ENCODE measurements around the gene COL13A1.
A peak's percentile ranks its signal among the peaks of the same experiment; 100 is the strongest.

Gene COL13A1

DNA sequence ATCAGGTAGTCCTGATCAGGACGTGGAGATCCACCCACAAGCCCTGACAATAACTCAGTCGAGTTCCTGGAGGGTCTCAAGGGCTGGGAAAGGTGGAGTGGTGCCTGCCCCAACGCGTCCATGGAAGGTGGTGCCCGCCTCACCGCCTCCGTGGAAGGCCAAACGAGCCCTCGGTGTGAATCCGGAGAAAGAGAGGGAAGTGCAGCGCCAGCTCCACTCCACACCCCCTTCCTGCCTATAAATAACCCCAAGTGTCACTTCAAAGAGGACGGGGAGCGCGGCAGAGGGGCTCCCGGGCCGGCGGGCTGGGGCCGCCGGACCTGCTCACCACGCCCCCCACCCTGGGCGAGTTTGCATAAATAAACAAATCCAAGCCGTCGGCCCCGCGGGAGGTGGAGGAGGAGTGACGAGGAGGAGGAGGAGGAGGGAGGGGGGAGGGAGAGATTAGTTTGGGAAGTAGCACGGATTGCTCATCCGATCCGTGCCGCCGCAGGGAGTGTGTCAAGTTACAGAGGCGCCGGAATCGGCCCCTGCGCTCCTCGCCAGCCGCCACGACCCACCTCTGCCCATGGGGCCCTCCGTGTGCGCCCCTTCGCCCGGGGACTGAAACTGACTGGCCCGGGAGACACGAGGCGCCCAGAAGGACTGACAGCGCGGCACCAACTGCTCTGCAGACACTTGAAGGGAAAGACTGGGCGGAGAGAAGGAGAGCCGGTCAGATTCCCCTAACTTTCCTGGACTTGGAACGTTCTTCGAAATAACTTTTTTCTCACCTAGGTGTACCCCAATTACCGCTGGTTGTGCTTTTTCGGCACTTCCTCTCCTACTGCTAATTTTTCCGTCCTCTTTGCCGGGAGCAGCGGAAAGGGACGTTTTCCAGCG, at the start of gene COL13A1:
COL13A1 (plus strand) TSS at position 473 of the 882 bp plus-strand sequence. CDS start 518 bp downstream, outside the sequence.
- peak; percentile 53 for DNase-seq (ENCODE audit: low read depth, low spot score)

DNA sequence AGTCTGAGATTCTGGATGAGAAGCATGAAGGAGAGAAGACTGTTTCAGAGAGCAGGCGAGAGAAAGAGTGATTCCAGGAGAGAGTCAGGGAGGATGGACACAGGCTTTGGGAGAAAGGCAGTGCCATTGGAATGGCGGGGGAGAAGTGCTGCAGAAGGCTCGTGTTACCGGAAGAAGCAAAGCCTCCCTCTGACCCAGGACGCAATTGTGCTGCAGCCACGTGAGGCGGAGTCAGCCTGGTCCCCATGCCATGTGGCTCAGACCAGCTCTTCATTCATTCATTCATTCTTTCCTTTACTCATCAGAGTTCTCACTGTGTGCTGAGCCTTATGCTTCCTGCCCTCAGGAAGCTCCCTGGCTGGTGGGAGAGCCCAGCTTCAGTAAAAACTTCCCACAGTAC, 49.2 kb upstream of the COL13A1 start:
- no peak for DNase-seq (ENCODE audit: low read depth, low spot score)

DNA sequence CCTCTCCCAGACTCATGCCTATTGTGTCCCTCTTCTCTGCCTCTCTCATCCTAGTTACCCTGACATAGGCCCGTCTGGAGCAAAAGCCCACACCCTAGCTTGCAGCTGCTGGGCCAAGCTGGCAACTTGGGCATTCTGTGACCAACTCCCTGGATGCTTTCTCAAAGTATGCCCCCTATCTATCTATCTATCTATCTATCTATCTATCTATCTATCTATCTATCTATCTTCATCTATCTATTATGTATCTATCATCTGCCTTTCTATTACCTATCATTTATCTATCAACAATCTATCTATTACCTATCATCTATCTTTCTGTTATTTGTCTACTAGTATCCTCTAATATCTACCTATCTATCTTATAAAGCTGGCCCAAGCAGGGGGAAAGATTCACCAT, 45.4 kb upstream of the COL13A1 start:
- no peak for DNase-seq (ENCODE audit: low read depth, low spot score)

DNA sequence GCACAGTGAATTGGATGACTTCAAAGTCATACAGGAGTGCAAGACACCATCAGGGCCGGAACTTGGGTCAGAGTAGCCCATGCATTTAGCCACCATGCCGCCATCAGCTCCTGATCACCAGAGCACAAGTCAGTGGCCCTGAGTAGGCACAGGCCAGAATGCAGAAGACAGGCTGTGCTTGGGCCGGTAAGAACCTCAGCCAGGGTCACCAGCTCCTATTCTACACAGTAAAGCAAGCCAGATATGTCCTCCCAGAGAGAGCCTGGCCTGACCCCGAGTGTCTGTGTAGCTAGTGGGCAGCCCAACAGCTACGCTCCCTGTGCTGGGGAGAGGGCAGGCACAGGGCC, 44.5 kb upstream of the COL13A1 start:
- DNase-seq (ENCODE audit: low read depth, low spot score) = no peak

DNA sequence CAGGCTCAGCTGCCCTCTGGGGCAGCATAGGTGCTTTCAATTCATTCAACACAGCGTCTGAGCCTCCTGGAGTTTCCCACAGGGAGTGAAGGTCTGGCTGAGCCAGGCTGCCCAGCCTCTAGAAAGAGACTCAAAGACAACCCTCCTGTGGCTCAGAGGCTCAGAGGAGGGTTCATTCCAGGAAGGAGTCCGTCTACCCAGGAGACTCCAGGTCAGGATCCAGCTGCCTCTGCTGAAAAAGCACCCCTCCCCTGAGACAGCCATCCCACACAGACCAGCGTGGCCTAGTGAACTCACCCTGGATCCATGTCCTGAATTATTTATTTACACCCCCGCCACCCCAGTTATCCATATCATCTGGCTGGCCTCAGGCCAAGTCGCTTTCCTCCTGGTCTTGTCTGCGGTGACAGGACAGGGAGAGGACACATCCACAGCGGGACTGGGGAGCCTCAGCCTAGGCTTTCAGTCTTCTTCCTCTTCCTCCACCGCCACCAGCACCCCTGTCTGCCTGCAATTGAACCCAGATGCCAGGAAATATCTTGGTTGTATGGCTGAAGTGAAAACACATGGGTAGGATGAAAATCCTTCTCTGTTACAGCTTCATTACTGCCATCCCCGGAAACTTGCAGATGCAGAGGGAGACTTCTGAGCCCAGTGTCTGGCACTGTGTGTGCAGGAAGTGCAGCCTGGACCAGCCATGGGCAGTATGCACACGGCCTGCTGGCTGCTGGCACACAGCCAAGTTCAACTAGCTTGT, 44.0 kb upstream of the COL13A1 start:
- peak; percentile 67 for DNase-seq (ENCODE audit: low read depth, low spot score)

DNA sequence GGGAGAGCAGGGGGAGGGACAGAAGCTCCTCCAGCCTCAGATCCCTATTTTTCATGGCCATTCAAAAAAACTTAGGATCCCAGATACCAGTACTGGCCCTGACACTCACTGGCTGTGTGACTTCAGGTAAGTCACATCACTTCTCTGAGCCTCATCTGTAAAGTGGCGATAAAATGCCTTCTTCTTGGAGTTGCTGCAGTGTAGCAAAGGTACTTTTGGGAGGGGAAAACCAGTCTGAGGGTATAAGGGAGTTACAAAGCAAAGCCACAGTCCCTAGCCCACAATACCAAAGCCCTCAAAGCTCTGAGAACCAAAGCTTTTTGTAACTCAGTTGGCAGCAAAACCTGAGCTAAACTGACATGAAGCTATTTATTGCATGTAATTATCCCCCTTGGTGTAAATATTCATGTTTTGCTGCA, 43.4 kb upstream of the COL13A1 start:
- no peak for DNase-seq (ENCODE audit: low read depth, low spot score)

DNA sequence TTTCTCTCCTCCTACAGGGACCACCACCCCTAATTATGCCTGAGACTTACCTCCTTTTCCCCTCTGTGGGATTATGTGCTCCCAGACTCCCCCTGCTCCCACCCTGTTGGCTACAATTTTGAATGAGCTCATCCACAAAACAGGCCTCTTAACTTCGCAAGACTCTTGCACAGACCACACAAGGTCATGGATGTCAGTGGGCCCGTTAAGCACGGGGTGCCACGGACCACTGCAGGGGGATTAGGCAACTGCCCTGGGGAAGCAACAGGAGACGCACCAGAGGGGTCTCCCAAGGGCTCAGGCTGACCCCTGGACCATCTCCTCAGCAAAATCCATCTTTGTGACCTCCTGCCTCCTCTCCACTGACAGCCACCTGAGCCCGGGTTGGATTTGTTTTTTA, 42.1 kb upstream of the COL13A1 start:
- DNase-seq (ENCODE audit: low read depth, low spot score) = no peak

DNA sequence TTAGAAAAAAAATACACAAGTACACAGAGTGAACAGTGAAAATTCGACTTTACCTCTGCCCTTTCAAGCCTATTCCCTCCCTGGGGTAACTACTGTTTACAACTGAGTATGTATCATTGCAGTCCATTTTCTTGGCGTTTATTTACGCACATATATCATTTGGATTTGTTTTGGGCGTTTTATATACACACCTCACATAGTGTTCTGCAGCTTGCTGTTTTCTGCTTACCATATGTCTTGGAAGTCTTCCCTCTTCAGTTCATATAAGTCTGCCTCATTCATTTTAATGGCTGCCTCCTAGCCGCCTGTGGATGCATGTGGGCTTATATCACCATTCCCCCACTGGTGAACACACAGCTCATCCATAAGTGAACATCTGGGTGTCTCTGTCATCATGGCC, 41.6 kb upstream of the COL13A1 start:
- DNase-seq (ENCODE audit: low read depth, low spot score) = no peak

DNA sequence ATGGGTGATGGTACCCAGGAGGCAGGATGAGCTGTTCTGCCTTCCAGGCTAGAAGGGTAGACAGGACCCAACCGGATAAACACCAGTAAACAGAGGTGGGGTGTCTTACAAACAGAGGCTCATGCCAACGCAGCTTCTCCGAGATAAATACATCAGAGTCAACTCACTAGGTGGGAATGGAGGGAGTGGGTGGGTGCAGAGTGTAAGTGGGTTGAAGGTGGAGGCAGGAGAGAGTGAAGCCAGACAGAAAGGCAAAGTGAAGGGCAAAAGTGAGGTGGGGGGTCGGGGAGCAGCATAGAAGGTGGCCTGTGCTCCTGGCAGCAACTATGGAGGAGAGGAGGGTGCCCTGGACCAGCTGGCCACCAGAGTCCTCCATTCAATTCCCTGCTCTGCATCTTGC, 40.4 kb upstream of the COL13A1 start:
- DNase-seq (ENCODE audit: low read depth, low spot score) = no peak

DNA sequence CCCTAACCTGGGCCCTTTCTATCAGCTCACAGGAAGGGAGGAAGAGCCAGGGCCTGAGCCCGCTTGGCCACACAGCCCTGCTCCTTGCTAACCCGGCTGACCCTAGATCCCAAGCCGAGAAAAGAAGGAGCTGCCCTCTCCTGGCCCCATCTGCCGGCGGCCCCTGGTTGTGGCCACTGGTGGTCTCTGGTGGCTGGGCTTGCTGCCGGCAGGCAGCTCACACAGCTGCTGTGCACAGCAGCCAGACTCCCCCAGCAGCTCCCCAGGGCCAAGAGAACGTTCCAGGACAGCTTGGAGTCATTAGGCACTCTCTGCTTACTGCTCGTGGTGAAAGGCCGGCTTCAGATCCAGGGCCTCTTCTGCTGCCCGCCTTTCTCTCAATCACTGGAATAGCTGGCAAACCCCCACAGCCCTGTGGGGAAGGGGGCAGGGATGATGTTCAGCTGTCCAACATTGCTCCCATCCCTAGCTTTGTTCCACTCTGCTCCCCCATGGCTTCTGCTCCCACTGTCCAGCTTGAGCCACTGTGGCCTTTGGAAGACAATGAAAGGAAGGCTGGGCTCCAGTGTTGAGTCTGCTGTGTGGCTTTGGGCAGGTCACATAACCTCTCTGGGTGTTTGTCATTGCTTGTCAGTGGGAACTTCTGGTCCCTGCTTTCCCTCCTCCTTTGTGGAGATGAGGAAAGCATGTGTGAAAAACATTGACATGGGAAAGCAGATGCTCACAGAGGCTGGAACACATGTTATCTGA, 35.4 kb upstream of the COL13A1 start:
- no peak for DNase-seq (ENCODE audit: low read depth, low spot score)

DNA sequence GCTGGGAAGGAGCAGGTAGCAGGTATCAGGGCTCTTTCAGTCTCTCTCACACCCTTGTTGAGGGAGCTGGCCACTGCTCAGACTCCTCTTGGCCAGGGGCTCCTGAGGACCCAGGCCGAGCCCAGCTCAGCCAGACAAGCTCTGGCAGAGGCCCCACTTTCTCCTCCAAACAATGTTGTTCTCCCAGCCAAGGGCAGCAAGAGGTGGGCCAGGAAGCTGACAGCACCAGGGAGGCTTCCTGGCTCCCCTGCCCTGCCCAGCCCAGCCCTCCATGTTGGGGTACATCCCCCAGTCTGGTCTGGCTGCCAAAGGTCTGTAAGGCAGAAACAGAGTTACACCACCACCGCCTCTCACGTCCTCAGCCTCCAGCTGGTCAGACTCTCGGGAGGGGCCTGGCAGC, 33.9 kb upstream of the COL13A1 start:
- no peak for DNase-seq (ENCODE audit: low read depth, low spot score)

DNA sequence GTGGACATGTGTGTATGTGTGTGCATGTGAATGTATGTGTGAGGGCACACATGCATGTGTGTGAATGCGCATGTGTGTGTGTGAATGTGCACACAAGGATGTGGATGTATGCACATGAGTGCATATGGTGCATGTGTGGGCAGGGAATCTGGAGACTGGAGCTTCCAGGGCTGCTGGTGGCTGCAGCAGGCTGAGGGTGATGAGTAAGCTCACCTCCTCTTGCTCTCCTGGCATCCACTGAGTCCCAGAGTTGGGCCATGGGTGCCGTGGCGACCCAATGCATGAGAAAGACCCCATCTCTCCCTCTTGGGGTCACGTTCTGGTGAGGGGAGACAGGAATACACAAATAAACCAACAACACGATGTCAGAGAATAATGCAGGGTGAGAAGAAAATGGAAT, 33.3 kb upstream of the COL13A1 start:
- no peak for DNase-seq (ENCODE audit: low read depth, low spot score)

DNA sequence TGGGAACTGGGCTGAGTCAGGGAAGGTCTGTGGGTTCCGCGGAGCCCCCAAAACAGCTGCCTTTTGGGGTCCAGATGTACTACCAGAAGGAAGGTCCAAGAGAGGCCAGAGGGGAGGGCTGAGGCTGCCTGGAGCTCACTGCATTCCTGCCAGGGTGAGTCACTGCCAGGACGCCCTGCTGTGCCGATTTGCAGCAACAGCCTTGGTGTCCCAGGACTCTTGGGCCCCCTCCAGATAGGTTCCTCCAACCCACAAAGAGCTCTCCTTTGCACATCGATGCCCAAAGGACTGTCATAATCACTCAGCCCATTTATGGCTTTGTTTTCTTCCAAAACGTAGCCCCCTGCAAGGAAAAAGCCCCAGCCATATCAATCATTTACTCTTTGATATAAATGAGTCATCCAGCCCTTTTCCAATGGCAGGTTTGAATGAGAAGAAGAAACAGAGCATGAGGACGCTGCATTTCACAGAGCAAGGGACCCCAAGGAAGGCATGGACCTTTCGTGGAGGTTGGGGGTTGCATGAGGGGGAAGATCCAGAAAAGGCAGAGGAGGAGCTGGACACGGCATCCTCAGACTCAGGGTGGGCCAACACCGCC, 32.2 kb upstream of the COL13A1 start:
- DNase-seq (ENCODE audit: low read depth, low spot score) = peak; percentile 75

DNA sequence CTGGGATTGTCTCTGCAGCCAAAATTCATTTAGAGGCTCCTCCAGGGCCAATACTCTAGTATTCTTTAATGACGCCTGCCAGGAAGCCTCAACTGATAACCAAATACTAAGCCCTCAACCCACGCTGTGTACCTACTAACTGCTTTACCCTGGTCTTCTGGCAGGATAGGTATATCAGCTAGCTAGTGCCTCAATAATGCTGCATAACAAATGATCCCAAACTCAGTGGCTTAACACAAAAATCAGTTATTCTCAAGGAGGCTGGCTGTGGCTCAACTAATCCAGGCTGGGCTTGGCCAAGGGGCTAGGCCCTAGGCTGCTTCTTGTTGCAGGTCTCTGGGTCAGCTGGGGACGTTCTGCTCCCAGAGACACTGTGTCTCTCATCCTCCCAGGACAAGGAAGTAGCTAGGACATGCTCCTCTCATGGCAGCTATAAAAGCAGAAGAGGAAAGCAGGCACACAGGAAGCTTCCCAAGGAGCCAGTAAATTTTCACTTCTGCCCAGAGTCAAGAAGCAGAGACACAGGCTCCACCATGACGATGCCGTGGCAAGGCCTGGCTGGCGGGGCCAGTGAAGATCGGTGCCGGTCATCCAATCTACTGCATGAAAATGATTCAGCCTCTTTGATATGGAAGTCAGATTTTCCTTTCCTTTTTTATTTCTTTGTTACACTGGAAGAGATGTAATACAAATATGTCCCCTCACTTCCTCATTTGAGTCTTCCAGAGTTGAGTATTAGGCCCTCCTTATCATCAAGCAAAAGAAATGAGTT, 28.6 kb upstream of the COL13A1 start:
- DNase-seq (ENCODE audit: low read depth, low spot score) = no peak

DNA sequence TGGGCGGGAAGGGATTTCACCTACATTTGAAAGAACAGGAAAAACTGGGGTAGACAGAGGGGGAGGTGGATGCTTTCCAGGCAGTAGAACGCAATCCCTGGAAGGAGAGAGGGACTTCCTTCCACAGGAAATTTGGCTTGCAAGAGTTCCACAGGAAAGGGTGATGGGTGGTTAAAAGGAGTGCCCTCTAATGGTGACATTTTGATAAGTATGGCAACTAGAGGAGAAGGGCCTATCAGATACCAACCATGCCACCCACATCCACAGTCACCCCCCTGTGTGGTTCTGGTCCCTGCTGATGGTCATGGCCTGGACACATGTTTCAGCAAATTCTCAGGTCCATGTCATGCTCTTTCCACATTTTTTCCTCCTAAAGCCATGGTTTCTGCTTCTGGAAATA, 27.1 kb upstream of the COL13A1 start:
- DNase-seq (ENCODE audit: low read depth, low spot score) = no peak

DNA sequence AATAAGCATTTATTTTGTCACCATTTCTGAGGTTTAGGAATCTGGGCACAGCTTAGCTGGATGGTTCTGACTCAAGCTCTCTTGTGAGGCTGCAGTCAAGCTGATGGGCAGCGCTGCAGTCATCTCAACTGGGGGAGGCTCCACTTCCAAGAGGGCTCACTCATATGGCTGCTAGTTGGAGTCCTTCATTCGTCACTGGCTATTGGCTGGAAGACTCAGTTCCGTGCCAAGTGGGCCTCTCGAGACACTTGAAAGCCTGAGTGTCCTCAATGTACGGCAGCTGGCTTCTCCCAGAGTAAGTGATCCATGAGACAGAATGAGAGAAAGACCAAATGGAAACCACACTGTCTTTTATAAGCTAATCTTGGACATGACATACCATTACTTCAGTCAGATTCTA, 21.6 kb upstream of the COL13A1 start:
- no peak for DNase-seq (ENCODE audit: low read depth, low spot score)

DNA sequence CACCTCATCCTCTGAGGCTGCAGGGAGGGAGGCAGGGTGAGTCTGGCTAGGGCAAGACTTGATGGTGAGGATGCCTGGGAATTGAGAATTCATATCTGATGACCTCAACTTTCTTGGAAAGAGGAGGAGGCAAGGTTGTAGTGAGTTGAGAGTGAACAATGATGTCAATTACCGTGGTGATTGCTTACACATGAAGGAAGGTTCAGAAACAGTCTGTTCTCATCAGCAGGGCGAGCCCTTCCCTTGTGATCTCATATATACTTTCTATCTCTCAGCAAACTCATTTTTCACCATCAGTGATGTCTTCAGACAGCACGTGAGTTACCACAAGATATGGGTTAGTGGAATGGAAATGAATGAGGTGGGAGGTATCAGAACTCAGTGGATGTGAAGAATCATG, 20.1 kb upstream of the COL13A1 start:
- no peak for DNase-seq (ENCODE audit: low read depth, low spot score)

DNA sequence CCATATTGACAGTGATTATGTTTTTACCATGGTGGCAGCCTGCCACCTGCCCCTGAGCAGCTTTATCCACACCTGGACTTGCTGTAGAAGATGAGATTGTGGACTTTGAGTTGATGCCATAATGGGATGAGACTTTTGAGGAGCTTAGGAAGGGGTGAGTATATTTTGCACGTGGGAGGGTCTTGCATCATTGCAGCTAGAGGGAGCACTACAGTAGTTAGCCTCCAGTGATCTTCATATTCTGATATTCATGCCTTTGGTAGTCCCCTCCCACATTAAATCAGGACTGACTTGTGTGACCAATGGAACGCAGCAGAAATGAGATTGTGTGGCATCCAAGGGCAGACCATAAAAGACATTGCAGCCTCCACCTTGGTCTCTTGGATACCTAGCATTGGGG, 18.2 kb upstream of the COL13A1 start:
- DNase-seq (ENCODE audit: low read depth, low spot score) = no peak

DNA sequence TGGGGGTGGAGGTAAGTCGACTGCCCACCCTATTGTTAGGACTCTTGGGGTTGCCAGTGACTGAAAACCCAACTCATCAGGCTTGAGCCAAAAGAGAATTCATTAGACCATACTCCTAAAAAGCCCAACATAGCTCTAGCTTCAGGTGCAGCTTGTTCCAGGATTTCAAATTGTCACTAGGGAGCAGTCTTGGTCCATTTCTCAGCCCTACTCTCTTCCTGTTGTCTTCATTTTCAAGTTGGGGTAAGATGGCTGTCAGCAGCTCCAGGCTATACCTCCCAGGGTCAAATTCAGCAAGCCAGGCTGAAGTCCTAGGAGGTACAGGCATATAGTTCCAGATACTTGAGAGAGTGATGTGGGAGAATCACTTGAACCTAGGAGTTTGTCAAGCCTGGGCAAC, 14.9 kb upstream of the COL13A1 start:
- DNase-seq (ENCODE audit: low read depth, low spot score) = no peak

DNA sequence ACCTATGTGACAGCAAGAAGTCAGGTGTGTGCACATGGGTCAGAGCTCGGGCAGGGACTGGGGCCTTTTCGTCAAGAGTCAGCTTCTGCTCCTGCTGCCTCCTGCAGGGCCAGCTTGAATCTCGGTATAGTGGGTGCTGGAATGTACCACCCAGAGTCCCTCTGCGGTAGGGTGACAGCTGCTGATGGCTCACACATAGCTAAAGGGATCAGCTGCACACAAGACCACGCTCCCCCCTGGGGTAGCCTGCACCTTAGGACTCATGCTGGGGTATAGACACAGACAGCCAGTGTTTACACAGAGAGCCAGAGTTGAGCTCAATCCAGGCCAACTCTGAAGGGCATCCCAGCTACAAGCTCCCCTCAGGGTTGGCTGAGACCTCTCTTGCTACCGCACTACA, 14.0 kb upstream of the COL13A1 start:
- no peak for DNase-seq (ENCODE audit: low read depth, low spot score)

DNA sequence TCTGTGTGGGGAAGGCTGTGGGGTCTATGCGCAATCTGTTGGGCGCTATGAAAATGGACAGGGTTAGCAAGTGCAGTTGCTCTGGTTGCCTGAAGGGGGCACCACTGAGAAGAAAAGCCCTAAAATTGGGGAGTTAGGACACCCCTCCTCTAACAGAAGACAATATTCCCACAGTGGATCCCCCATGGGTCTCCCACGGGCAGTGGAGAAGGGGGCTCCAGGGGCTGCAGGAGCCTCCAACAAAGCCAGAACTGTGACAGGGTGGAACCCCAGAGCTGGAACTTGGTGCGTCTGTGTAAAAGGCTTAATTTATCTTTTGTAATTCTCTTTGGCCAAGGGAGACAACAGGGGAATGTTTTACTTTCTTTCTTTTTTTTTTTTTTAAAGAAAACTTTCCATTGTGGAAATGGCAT, 12.5 kb upstream of the COL13A1 start:
- DNase-seq (ENCODE audit: low read depth, low spot score) = no peak
